GM18505 (cell line): Measurements from ENCODE around the gene RAB4A.

ENCODE experiments used
- ATAC-seq: cut with Tn5 transposase; IDR thresholded peaks from one replicate; pipeline ENCODE4 v1.9.1; 2021; ENCODE audit not compliant: unreplicated experiment
- POLR2A ChIP-seq: IDR thresholded peaks from 4 replicates; pipeline ENCODE4 v1.6.1; 2011; ENCODE audit warnings: borderline replicate concordance; ENCODE audit not compliant: insufficient read depth, insufficient read length; ENCODE audit errors: extremely low read depth

Gene RAB4A

GRCh38 chr1:229334716-229335115 lies 63.8 kb downstream of the RAB4A start:
- no peak for TF ChIP-seq POLR2A
- ATAC-seq: no peak

GRCh38 chr1:229336345-229336744 lies 65.4 kb downstream of the RAB4A start:
- no peak for ATAC-seq
- no peak for TF ChIP-seq POLR2A

- no peak for TF ChIP-seq POLR2A
- ATAC-seq: no peak
Observed at GRCh38 chr1:229339086-229339485, 68.2 kb downstream of the RAB4A start.

- ATAC-seq: no peak
Observed at GRCh38 chr1:229339520-229339919, 68.6 kb downstream of the RAB4A start.

GRCh38 chr1:229340496-229340895 lies 69.6 kb downstream of the RAB4A start:
- ATAC-seq: no peak
- TF ChIP-seq POLR2A: no peak

More at GRCh38 chr1:229339520-229339919, 68.6 kb downstream of the RAB4A start:
- no peak for TF ChIP-seq POLR2A

- no peak for TF ChIP-seq POLR2A
- peak; percentile 74 for ATAC-seq
Observed at GRCh38 chr1:229341774-229342655, 71.1 kb downstream of the RAB4A start.

- ATAC-seq: peak; percentile 36
- peak; percentile 54 for TF ChIP-seq POLR2A
Observed at GRCh38 chr1:229342656-229343569, 72.0 kb downstream of the RAB4A start, which contains the start of gene CCSAP. Gene CCSAP, minus strand, starts transcription at chr1:229343047. Its CDS starts 582 bp downstream, at chr1:229342465.

GRCh38 chr1:229344139-229344538 lies 73.2 kb downstream of the RAB4A start:
- no peak for ATAC-seq
- no peak for TF ChIP-seq POLR2A

GRCh38 chr1:229344937-229345684 lies 74.2 kb downstream of the RAB4A start:
- no peak for TF ChIP-seq POLR2A
- no peak for ATAC-seq

- no peak for ATAC-seq
- no peak for TF ChIP-seq POLR2A
Observed at GRCh38 chr1:229347528-229347927, 76.6 kb downstream of the RAB4A start.

GRCh38 chr1:229349463-229350385 lies 78.8 kb downstream of the RAB4A start:
- no peak for ATAC-seq
- no peak for TF ChIP-seq POLR2A

- no peak for ATAC-seq
- TF ChIP-seq POLR2A: no peak
Observed at GRCh38 chr1:229352975-229353374, 82.1 kb downstream of the RAB4A start.
